ENCODE results near the gene RGMA. TPM values are rescaled to one million over a fixed set of nuclear protein-coding genes. Genes with fewer than 3 reads are reported as not detected.

RGMA gene
- total and polyA plus RNA-seq, 2 donors (not counting 3 experiments of a cell fraction or from before 2014, with no cell fraction given), result 0.06 to 0.13 TPM

DNA sequence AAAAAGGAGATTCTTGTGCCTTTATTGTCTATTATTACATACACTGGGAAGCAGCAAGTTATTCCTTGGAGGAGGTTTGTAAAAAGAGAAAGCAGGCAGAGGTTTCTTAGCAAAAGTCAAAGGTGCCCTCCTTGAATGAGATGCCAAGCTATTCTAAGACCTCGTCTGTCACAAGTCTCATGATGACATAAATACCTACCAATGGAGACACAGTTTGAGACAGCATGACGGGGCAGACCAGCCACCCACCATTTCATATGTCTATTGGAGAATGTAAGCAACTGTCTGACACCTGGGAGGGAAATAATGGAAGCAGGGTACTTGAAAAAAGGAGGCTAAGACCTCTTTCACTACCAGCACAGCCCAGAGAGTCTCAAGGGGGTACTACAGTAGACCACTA, 2.2 kb downstream of the RGMA start:
- H3K27me3 ChIP-seq (ENCODE audit: control insufficient read depth in 2 of 2, insufficient read depth in 2 of 2, low read length in 2 of 2), result peaks cover 40 to 53% of the 10 kb centered on the region in 2 experiments
- H3K9me3 ChIP-seq (replicated peaks; ENCODE audit: control insufficient read depth, insufficient read depth, low read length), result no peaks in the 10 kb centered on the region
- H2AFZ ChIP-seq (ENCODE audit: low read depth, low read length), result no peak overlapping the region
- dilution Hi-C loops (cut with MboI; ENCODE audit: extremely low pct_ligation_motif_present, low sequenced_read_pairs), result no loop called here
- FAIRE-seq (no peak), DNase-seq (ENCODE audit: low read depth, low spot score) (no peak)
- no peaks in the 10 kb centered on the region for H3K36me3 ChIP-seq (ENCODE audit: control insufficient read depth in 2 of 2, extremely low read depth in 1 of 2, insufficient read depth in 2 of 2, low read length in 2 of 2)
- no peak overlapping the region for H3K4me2 ChIP-seq (ENCODE audit: insufficient read depth, low read length)
- ChIA-PET POLR2A (no interaction called here), CTCF (interaction anchor here (1.5 to 2.1 kb wide), 2 partner anchors 57 to 1033 kb away, joined by 10 to 22 read pairs; no protein-coding TSS in a partner anchor)
- H3K4me3 ChIP-seq (replicated peaks in 1 of 3; ENCODE audit: insufficient read depth in 1 of 3, low read depth in 1 of 3, low read length in 3 of 3), result no peak overlapping the region
- no peak overlapping the region for H3K9ac ChIP-seq (replicated peaks; ENCODE audit: extremely low read depth, insufficient read depth, low read length)
- peaks cover 3% of the 10 kb centered on the region for H3K4me1 ChIP-seq (ENCODE audit: control insufficient read depth, extremely low read depth, insufficient read depth, low read length)
- intact Hi-C loops (cut with micrococcal nuclease), result loop anchor here (1.0 kb wide), 1 partner anchor 1034 kb away; no protein-coding TSS in a partner anchor
- no peak overlapping the region for H3K27ac ChIP-seq (ENCODE audit: insufficient read depth, low read depth, low read length)
- H3K9me1 ChIP-seq (replicated peaks; ENCODE audit: control insufficient read depth, extremely low read depth, insufficient read depth, low read length), result no peaks in the 10 kb centered on the region
- H3K79me2 ChIP-seq (ENCODE audit: control insufficient read depth, insufficient read depth, low read length), result no peaks in the 10 kb centered on the region
- no peaks in the 10 kb centered on the region for H4K20me1 ChIP-seq (replicated peaks; ENCODE audit: control insufficient read depth, extremely low read depth, insufficient read depth, low read length)
- TF ChIP-seq POLR2AphosphoS5 (IDR thresholded peaks at IDR 0.05; ENCODE audit: insufficient read depth, low read depth, low read length) (no peak), GATA2 (IDR thresholded peaks at IDR 0.05; ENCODE audit: insufficient read depth, insufficient read length, low read depth, low read length) (no peak), POLR2A (IDR thresholded peaks at IDR 0.05; ENCODE audit: low read depth, low read length) (no peak), MYC (IDR thresholded peaks at IDR 0.05; ENCODE audit: low read depth, low read length) (no peak), FOS (IDR thresholded peaks at IDR 0.05; ENCODE audit: borderline replicate concordance, insufficient read depth, low read length) (no peak), EZH2 (IDR thresholded peaks at IDR 0.05; ENCODE audit: borderline replicate concordance, low read depth, low read length, severe bottlenecking) (no peak), JUN (IDR thresholded peaks at IDR 0.05; ENCODE audit: borderline replicate concordance, insufficient read depth, insufficient read length, low read depth) (no peak)
- TF ChIP-seq, protein P1, sequence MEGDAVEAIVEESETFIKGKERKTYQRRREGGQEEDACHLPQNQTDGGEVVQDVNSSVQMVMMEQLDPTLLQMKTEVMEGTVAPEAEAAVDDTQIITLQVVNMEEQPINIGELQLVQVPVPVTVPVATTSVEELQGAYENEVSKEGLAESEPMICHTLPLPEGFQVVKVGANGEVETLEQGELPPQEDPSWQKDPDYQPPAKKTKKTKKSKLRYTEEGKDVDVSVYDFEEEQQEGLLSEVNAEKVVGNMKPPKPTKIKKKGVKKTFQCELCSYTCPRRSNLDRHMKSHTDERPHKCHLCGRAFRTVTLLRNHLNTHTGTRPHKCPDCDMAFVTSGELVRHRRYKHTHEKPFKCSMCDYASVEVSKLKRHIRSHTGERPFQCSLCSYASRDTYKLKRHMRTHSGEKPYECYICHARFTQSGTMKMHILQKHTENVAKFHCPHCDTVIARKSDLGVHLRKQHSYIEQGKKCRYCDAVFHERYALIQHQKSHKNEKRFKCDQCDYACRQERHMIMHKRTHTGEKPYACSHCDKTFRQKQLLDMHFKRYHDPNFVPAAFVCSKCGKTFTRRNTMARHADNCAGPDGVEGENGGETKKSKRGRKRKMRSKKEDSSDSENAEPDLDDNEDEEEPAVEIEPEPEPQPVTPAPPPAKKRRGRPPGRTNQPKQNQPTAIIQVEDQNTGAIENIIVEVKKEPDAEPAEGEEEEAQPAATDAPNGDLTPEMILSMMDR (IDR thresholded peaks at IDR 0.05; ENCODE audit: extremely low read depth in 1 of 2, insufficient read depth in 1 of 2, low read depth in 1 of 2, low read length in 2 of 2), result no peak
- TF ChIP-seq, protein P2, sequence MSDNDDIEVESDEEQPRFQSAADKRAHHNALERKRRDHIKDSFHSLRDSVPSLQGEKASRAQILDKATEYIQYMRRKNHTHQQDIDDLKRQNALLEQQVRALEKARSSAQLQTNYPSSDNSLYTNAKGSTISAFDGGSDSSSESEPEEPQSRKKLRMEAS (IDR thresholded peaks at IDR 0.05; ENCODE audit: insufficient read depth, insufficient read length), result no peak
- BruUV-seq (replicated peaks), result no TSS peak
